Right lung (tissue), 5 donors: ENCODE data around the gene OSBPL2. TPM values are rescaled to one million over a fixed set of nuclear protein-coding genes. Genes with fewer than 3 reads are reported as not detected.

Experiments used
- DNase-seq, 2 donors: peaks; one replicate each; pipeline ENCODE4 v3.0.0-alpha.2; 2013
- polyA plus RNA-seq, 5 donors: library from polyadenylated mRNA; unstranded; fragments of 120-200 nt; gene quantifications; one replicate each; pipeline versions ENCODE4 v1.2.1 to v1.2.3, GENCODE V29; 2013; ENCODE audit warnings: inconsistent platforms in 1 of 5, low replicate concordance in 1 of 5; ENCODE audit not compliant: insufficient read length in 5 of 5, insufficient read depth in 1 of 5

Gene OSBPL2
- polyA plus RNA-seq, 5 donors = 25.8 to 32.7 (median 29.1) TPM

GRCh38 chr20:62248890-62249560 is 10.7 kb downstream of the OSBPL2 start:
- DNase-seq = no peak

GRCh38 chr20:62252342-62252966 is 14.1 kb downstream of the OSBPL2 start:
- no peak for DNase-seq

DNA sequence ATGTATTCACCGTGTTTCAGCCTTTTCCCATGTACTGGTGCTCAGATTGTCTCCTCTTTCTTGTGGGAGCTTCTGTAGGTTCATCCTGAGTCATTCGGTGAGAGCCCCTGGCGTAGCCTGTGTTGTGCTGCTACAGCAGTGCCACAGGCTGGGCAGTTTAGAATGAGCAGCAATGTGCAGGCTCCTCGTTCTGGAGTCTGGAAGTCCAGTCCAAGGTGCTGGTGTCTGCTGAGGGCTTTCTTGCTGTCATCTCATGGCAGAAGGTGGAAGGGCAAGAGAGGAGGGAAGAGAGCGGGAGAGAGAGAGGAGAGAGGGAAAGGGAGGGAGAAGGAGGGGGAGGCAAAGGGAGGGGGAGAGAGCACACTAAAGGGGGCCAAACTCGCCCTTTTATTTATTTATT is 15.1 kb downstream of the OSBPL2 start:
- DNase-seq = no peak

GRCh38 chr20:62254021-62254724 is 15.9 kb downstream of the OSBPL2 start:
- no peak for DNase-seq

- no peak for DNase-seq
Observed at GRCh38 chr20:62255976-62256375, 17.7 kb downstream of the OSBPL2 start.

DNA sequence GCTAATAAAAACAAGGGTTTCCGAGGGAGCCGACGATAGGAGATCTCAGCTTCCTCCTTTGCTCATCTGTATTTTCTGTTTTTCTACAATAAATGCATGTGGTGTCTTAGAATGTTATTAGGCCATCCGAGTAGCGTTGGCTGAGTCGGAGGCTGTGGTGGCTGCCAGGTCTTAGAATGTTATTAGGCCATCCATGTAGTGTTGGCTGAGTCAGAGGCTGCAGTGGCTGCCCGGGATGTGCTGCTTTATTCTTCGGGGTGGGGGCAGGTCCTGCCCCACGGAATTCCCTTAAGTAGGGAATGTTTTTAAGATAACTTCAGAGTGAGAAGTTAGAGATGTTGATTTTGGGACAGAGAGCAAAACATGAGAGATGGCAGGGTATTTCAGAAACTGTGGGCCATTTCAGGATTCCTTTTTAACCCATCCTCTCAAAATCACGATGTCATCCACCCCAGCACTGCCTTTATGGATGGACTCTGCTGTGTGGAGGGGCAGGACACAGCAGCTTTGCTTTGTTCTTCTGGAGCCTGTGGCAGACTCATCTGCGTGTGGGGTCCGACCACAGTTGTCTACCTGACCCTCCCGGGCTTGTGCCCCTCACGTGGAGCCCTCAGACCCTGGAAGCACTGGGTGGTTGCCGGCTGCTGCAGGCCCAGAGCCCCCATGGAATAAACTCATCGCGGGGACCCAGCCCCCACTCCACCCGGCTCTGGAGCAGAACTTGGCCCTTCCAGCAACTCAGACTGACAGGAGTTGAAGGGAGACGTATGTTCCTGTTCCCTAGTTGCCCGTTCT is 20.4 kb downstream of the OSBPL2 start:
- DNase-seq = no peak

- no peak for DNase-seq
Observed at GRCh38 chr20:62259294-62259565, 20.9 kb downstream of the OSBPL2 start.

DNA sequence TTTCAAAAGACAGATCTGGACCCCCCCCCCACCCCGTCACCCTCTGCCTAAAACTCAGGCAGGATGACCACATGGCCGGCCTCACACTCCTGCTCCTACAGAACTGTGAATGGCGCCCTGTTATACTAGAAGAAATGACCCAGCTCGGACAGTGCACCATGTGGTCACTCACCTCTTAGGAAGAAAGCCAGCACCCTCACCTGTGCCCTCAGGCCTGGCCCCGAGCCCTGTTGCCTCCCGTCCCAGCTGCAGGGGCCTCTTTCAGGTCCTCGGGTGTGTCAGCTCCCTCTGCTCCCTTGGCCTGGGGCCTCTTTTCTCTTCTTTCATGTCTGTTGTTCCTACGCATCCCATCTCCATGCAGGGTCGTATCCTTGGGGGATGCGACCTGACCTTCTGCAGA is 23.7 kb downstream of the OSBPL2 start:
- no peak for DNase-seq

DNA sequence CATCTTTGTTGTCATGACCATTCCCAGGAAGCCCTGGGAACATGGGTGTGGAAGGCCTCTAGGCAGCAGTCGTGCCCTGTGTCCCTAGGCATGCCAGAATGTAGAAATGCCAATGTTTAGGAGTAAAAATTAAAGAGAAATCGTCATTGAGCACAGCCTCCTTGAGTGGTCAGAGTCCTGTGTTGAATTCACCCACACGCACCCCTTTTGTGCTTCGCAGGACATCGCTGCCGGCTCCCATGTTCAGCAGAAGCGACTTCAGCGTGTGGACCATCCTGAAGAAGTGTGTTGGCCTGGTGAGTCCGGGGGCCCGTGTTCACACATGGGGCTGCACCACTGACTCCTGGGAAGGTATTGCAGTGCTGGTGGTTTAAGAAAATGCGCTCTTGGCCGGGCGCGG is 25.1 kb downstream of the OSBPL2 start:
- DNase-seq = no peak

- DNase-seq = no peak
Observed at GRCh38 chr20:62265365-62265764, 27.0 kb downstream of the OSBPL2 start.

GRCh38 chr20:62266340-62266739 is 28.0 kb downstream of the OSBPL2 start:
- DNase-seq = no peak

GRCh38 chr20:62266851-62267250 is 28.5 kb downstream of the OSBPL2 start:
- DNase-seq = no peak

DNA sequence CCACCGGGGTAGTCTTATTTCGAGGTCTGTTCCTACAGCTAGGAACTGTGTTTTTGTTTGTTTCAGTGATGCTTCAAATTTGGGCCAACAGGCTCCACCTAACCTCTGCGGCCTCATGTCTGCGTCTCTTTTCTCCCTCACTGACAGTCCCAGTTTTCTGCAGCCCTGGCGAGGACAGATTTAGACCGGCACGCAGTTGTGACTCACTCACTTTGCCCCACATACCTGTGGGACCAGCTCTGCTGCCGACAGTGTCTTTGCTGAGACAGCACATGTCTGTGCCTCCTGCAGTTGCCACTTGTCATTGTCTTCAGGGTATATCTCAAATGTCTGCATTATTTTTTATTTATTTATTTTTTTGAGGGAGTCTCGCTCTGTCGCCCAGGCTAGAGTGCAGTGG is 29.2 kb downstream of the OSBPL2 start:
- no peak for DNase-seq

DNA sequence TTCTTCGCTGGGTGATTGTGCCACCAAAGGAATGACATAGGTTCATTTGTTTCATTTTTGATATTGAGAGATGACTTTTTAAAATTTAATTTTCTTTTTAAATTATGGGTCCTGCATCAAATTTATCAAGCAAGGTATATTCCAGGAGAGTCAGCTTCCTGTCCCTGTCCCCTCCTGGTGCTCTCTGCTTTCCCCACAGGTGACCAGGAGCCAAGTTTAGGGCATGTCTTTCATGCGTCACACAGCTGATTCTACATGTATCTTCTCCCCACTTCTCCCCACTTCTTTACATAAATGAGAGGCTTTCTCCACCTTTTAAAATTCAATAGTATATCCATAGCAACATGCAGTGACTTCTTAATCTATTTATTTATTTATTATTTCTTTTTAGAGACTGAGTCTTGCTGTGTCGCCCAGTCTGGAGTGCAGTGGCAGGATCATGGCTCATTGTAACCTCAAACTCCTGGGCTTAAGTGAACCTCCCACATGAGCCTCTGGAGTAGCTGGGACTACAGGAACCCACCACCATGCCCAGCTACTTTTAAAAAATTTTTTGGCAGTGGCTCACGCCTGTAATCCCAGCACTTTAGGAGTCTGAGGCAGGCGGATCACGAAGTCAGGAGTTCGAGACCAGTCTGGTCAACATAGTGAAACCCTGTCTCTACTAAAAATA is 30.0 kb downstream of the OSBPL2 start:
- DNase-seq = no peak

GRCh38 chr20:62269378-62269777 is 31.1 kb downstream of the OSBPL2 start:
- DNase-seq = no peak

- no peak for DNase-seq
Observed at GRCh38 chr20:62269871-62270270, 31.6 kb downstream of the OSBPL2 start.

- DNase-seq = no peak
Observed at GRCh38 chr20:62272200-62272599, 33.9 kb downstream of the OSBPL2 start.

GRCh38 chr20:62273416-62273815 is 35.1 kb downstream of the OSBPL2 start:
- DNase-seq = no peak

- no peak for DNase-seq
Observed at GRCh38 chr20:62274332-62274950, 36.1 kb downstream of the OSBPL2 start.

DNA sequence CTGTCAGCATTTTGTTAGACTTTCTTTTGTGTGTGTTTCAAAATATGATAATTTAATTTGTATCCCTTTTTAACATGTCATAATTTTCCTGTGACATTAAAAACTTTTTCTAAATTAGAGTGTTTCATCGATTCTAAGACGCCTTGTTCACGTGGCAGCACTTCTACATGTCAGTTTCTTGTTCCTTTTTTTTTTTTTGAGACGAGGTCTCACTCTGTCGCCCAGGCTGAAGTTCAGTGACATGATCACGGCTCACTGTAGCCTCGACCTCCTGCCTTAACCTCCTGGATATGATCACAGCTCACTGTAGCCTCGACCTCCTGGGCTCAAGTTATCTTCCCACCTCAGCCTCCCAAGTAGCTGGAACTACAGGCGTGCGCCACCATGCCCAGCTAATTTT is 36.9 kb downstream of the OSBPL2 start:
- DNase-seq = no peak

DNA sequence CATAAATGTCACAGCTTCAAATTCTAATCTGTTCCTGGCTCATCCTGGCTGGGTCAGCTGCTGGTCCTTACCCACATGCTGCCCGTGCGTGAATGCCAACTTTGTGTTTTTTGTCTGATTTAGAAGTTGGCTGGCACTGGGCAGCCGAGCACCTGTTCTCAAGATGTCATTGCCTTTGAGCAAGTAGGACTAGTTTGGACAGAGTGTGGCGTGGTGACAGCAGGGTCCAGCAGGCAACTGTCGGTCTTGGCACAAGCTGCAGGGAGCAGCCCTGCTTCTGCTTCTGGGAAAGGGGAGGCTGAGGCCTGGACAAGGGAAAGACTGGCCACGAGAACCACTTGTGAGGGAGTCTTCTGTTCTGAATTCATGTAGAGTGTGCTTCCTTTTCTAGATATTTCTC is 38.1 kb downstream of the OSBPL2 start:
- no peak for DNase-seq

- DNase-seq = no peak
Observed at GRCh38 chr20:62277253-62277652, 38.9 kb downstream of the OSBPL2 start.
